K562 (cell line): Measurements from ENCODE around the gene ARHGAP32.

Experiments used
- CCNT2 ChIP-seq: IDR thresholded peaks from 2 replicates; pipeline ENCODE4 v1.6.1; 2011; ENCODE audit warnings: borderline replicate concordance, low read depth, mild to moderate bottlenecking, moderate library complexity, mixed read lengths, low read length; ENCODE audit not compliant: insufficient read length; ENCODE audit errors: extremely low read depth
- CTCF ChIP-seq, 3 experiments: IDR thresholded peaks in 2 of 3; conservative IDR thresholded peaks in 1 of 3; 2 replicates each; pipeline ENCODE4 v1.5.1; 2011 to 2012; ENCODE audit warnings: low read length in 3 of 3, mild to moderate bottlenecking in 3 of 3, control low read depth in 2 of 3, improper control_type of control experiment in 1 of 3, inconsistent platforms in 1 of 3, low read depth in 1 of 3, mixed read lengths in 1 of 3, moderate library complexity in 1 of 3; ENCODE audit not compliant: insufficient read depth in 2 of 3
- HDAC3 ChIP-seq: fragments of 450-650 bp; IDR thresholded peaks from 2 replicates; pipeline ENCODE4 v1.6.1; 2018; ENCODE audit warnings: borderline replicate concordance, mild to moderate bottlenecking, moderate library complexity; ENCODE audit not compliant: partially characterized antibody
- PHTF2 ChIP-seq: fragments of 250-450 bp; sonication (Bioruptor Pico); IDR thresholded peaks from 2 replicates; pipeline ENCODE4 v1.5.0; 2021; ENCODE audit warnings: mild to moderate bottlenecking
- POLR2A ChIP-seq: fragments of 450-650 bp; conservative IDR thresholded peaks from 2 replicates; pipeline ENCODE4 v1.6.1; 2016
- RAD21 ChIP-seq, 2 experiments: fragments of 250-450 bp in 1 of 2; fragments of 450-650 bp in 1 of 2; sonication (Bioruptor Pico) in 1 of 2; formaldehyde crosslinking in 1 of 2; IDR thresholded peaks in 1 of 2; conservative IDR thresholded peaks in 1 of 2; 2 replicates each; pipeline versions ENCODE4 v1.4.0 to v1.8.0; 2020 to 2022; ENCODE audit warnings: mild to moderate bottlenecking in 2 of 2, moderate library complexity in 1 of 2
- TAF15 ChIP-seq: fragments of 200-400 bp; formaldehyde crosslinking; IDR thresholded peaks from 2 replicates; pipeline ENCODE4 v1.6.1; 2017; ENCODE audit warnings: mild to moderate bottlenecking, low read depth, low read length, moderate library complexity
- ZNF165 ChIP-seq: fragments of 250-450 bp; sonication (Bioruptor Pico); IDR thresholded peaks from 2 replicates; pipeline ENCODE4 v1.4.0; 2020; ENCODE audit warnings: borderline replicate concordance
- ZNF282 ChIP-seq: sonication (generic); formaldehyde crosslinking; IDR thresholded peaks from 2 replicates; pipeline ENCODE4 v1.8.1; 2023; ENCODE audit warnings: missing genetic modification reagents

- TF ChIP-seq RAD21 (CRISPR knock-in tag; conservative IDR thresholded peaks at IDR 0.05 in 1 of 2, IDR thresholded peaks at IDR 0.05 in 1 of 2) (no peak), CTCF (IDR thresholded peaks at IDR 0.05 in 2 of 3, conservative IDR thresholded peaks at IDR 0.05 in 1 of 3; ENCODE audit: insufficient read depth in 2 of 3, low read depth in 1 of 3, low read length in 3 of 3) (no peak), POLR2A (no peak), TAF15 (no peak), HDAC3 (no peak), PHTF2 (CRISPR knock-in tag) (no peak), ZNF282 (CRISPR knock-in tag) (no peak), CCNT2 (no peak), ZNF165 (CRISPR knock-in tag) (no peak)
These were observed 42.9 kb upstream of the ARHGAP32 start for GRCh38 chr11:129234978-129235377.
